AG20443 (cell line): Measurements from ENCODE around the gene CSMD2.

Experiments
- DNase-seq: peaks from one replicate; pipeline ENCODE4 v3.0.0; 2012; ENCODE audit warnings: low spot score, mixed read lengths

Gene CSMD2

DNA sequence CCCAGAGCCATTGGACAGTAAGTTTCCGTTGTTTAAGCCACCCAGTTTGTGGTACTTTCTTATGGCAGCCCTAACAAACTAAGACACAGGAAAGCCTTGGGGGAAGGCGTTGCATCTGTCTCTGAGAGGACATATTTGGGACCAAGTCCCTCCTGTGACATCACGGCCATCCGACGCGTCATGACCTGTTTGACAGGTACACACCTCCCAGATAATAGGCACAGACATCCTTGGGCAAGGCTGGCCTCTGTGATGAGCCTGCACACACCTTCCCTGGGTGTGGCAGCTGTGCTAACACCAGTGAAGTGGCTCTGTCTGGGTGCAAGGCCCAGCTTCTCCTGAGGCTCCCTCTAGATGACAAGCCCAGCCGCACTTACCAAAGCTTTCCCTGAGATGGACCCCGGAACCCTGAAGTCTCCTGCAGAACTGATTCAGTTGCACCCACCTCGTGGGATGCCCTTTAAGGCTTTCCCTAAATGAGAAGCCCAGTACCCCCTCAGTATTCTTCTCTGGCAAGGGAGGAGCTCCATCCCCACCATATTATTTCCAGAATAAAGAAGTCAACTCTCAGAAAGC is 556.1 kb downstream of the CSMD2 start:
- DNase-seq = no peak

GRCh38 chr1:33607444-33608005 is 557.5 kb downstream of the CSMD2 start:
- no peak for DNase-seq

DNA sequence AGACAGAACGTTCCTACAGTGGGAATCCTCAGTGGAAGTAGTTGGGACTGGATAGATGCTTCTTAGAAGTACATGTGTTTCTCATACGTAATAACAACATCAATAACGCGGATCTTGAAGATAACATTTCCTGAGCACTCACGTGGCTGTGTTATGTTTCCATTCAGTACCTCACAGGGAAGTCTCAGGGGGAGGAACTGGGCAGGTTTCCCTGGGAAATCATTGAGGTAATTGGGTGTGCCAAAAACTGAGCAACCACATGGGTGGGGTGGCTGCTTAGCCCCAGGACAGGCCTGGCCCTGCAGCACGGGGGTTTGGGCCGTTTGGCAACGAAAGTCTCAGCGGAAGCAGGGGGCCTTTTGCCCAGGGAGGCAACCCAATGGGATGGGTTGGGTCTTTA is 558.8 kb downstream of the CSMD2 start:
- DNase-seq = no peak

- no peak for DNase-seq
Observed at GRCh38 chr1:33602271-33602670, 562.8 kb downstream of the CSMD2 start.

DNA sequence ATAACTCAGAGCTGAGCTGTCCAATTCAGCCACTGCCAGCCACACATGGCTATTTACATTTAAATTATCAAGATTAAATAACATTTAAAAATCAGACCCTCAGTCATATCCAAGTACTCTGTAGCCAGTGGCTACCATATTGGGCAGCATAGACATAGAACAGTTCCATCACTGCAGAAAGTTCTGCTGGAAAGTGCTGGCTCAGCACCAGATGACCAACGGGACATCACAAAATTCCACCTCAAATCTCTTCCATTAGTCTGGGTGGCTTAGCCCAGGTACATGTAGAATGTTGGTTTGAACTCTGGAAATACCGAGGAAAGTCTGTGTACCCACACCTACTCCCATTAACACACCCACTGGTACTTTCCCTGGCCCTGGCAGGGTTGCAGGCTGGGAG is 563.3 kb downstream of the CSMD2 start:
- no peak for DNase-seq

DNA sequence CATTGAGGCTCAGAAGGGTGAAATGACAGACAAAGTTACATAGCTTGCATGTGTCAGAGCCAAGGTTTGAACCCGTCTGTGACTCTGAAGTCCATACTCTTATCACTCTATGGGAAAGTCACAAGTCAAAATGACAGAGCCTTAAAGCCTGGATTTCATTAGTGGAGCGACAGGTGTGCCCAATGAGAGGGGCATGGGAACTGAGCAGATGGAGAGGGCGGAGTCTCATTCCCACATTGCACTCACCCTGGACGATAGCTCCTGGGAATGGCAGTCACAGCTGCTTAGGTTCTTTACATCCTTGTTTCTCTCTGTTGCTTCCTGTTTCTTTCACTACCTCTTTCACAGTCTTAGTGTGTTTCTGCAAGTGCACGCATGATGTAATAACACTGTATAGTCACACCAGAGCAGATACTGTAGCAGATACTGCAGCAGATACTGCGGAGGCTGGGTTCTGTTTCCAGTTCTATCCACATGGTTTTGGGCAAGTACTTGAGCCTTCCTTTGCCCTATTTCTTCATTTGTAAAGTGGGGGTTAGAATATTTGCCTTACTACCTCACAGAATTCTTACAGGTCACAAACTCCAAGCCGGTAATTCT is 565.4 kb downstream of the CSMD2 start:
- DNase-seq = no peak

DNA sequence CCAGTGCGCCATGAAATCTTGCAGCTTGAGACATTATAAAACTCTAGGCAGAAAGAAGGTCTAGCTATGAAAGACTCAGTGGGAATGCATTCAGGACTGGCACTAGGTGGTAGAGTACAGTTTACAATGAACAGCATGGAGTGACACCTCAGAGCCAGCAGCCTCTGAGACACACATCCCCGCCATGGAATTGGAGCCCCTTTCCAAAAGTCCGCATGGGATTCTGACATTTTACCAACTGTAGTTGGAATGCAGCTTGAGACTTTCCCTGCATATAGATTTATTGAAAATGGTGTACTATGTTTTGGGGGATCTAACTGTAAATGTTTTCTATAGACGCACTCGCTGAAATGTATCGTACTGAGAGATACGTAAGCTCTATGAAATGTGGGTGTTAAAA is 576.3 kb downstream of the CSMD2 start:
- no peak for DNase-seq

GRCh38 chr1:33586795-33587194 is 578.2 kb downstream of the CSMD2 start:
- no peak for DNase-seq

GRCh38 chr1:33586106-33586505 is 578.9 kb downstream of the CSMD2 start:
- DNase-seq = no peak

- DNase-seq = no peak
Observed at GRCh38 chr1:33583567-33583966, 581.5 kb downstream of the CSMD2 start.

DNA sequence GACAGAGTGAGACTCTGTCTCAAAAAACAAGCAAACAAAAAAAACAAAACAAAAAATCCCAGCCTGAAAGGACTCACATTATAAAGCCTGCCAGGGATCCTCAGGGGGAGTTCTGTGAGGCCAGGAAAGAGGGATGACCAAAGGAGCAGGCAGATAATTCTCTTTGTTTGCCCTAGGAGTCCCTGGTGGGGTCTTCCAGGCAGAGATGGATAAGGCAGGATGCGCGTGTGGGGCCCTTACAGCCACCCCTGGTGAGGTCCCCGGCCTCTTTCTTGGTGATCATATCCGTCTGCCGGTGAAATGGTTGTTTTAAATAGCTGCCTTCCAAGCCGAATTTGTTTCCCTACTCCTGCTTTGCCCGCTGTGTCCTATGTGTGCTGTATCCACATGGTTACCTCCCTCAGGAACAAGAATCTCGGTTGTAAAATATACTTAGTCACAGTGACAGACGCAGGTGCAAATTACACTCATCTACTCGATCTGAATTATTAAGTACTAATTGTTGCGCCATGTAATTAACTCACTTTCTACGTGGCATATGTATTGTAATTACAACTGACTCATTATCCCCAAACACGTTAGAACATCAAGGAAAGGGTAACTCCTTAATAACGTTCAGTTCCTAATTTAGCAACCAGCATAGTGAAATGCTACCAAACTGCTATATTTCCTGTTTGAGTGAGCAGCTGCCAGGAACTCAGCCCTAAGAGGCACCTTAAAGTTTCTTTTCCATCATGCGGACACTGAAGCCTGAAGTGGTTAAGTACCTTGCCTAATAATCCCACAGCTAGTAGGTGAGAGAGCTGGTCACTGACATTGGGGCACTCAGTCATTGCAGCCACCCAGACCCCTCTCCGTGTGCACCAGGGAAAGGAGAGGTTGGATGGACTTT is 586.2 kb downstream of the CSMD2 start:
- DNase-seq = no peak

DNA sequence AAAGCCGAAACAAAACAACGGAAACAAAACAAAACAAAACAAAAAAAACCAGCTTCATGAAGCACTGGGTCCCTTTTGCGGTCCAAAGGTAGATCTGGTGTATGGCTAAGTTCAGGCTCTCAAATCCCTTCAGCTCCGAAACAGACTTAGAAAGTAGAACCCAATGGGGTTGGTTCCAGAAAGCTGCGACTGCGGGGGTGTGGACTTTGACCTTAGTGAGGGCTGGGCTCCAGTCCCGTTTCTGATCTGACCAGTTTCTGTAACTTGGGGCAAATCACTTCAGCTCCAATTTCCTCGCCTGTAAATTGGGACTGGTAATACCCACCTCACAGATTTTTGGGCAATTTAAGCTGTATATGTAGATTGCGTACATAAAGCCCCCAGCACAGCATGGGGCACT is 587.4 kb downstream of the CSMD2 start:
- DNase-seq = no peak

GRCh38 chr1:33576821-33577599 is 588.0 kb downstream of the CSMD2 start:
- DNase-seq = no peak

DNA sequence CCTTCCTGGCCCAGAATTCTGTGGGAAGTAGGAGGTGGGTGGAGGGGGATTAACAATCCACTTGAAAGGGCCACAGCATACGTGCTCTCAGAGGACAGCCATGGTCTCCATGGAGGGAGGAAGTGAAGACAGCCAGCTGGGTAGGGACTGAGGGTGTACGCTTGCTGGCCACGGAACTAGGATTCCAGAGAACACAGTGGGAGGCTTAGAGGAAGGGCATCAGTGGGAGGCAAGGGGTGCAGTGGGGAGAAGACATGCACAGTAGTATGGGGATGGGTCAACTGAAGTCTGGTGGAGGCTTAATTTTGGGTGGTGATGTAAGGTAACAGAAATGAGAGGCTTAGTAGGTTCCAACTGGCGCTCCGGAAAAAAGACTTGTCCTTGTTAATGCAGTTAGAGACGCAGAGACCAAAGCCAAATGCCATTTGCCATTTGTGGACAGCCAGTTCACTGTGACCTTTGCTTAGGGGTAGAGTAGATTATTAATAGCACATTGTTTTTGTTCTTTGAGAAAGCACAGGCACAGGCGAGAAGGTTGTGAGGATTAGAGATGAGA is 589.6 kb downstream of the CSMD2 start:
- no peak for DNase-seq

DNA sequence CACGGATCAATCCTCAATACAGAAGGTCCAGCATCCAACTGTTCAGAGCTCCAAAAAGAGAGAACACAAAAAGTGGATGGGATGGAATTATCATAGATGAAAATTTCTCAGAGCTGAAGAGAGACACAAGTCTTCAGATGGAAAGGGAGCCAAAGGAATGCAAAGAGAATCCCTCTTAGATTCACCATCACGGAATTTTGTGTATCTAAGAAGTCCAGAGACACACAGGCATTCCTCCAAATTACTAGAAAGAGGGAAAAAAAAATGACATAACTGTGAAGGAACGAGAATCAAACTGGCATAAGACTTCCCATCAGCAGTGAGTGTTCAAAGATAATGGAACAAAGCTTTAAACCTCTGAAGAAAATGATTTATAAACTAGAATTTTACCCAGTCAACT is 591.4 kb downstream of the CSMD2 start:
- DNase-seq = no peak

DNA sequence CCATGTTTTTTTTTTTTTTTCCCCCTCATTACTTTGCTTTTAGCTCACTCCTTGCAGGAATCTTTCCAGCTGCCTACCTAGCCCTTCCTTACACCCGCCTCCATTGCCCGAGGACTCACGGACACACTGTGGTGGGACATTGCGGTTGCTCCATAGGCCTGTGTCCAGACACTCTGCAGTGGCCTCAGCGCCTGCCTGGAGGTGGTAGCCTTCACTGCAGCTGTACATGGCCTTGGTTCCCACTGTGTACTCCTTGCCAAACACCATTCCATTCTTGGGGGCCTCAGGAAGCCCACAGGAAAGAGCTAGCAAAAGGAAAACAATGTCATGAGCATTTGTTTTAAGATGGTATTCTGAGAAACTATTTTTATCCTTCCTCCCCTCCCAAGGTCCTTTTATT is 592.6 kb downstream of the CSMD2 start:
- DNase-seq = no peak

DNA sequence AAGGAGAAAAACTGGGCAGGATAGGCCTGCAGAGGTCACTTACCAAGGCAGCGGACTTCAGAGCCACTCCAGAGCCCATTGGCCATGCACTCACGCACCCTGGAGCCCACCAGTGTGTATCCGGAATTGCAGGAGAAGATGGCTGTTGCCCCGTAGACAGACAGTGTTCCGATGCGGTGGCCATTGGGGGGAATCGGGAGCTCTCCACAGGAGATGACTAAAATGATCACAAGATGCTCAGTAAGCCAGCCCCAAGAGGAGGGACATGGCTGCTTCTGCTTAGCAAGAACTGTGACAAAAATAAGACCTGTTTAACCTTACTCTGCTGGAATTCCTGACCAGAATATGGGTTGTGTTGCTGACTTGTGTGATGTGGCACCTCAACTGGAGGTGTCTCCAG is 595.7 kb downstream of the CSMD2 start:
- no peak for DNase-seq

DNA sequence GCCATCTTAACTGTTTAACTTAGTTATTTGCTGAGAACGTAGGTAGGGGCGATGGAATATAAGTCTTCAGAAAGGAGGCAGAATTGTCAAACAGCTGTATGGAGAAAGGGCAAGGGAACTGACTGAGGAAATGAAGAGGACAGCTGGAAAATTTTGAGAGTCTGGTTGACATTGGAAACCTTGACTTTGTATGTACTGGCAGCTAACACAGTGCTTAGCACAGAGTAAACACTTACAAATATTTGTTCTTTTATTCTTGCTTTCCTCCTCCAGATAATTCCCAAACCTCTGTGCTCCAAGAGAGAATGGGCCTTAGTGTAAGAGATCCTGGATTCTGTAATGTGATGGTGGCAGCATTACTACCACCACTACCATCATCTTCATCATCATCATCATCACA is 601.3 kb downstream of the CSMD2 start:
- DNase-seq = no peak

DNA sequence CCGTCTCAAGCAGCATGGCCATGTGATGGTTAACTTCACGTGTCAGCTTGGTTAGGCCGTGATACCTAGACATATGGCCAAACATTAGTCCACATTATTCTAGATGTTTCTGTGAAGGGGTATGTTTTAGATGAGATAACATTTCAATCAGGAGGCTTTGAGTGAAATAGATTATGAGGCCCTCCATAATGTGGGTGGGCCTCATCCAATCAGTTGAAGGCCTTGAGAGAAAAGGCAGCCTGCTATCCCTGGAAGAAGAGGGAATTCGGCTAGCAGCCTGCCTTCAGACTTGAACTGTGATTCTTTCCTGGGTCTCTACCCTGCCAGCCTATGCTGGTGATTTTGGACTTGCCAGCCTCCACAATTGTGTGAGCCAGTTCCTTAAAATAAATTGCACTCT is 602.5 kb downstream of the CSMD2 start:
- no peak for DNase-seq

GRCh38 chr1:33561576-33561975 is 603.5 kb downstream of the CSMD2 start:
- no peak for DNase-seq

- no peak for DNase-seq
Observed at GRCh38 chr1:33560680-33561079, 604.4 kb downstream of the CSMD2 start.

- no peak for DNase-seq
Observed at GRCh38 chr1:33548721-33549120, 616.3 kb downstream of the CSMD2 start.
